ENCODE data around the gene CFAP410. TPM values are rescaled to one million over a fixed set of nuclear protein-coding genes. Genes with fewer than 3 reads are reported as not detected.

The CFAP410 gene
- total and polyA plus RNA-seq, 2 of the 8 experiments (the other 6 are each of a cell fraction or from before 2014, with no cell fraction given), result 10.6 to 12.0 TPM

- Histone ChIP-seq H2BK5ac (ENCODE audit: low read depth, low read length) (no peak overlapping the region), H2BK12ac (ENCODE audit: low read depth, low read length) (no peak overlapping the region), H4K91ac (replicated peaks; ENCODE audit: insufficient read length, low read length) (no peak overlapping the region), H3K79me1 (ENCODE audit: low read depth, low read length) (no peaks in the 10 kb centered on the region), H3K23ac (ENCODE audit: insufficient read length) (no peak overlapping the region), H3K23me2 (ENCODE audit: low read depth, low read length) (peaks cover 5% of the 10 kb centered on the region; the same call in 1 of the 2 replicates), H2BK15ac (ENCODE audit: low read length) (no peak overlapping the region), H3K4ac (replicated peaks; ENCODE audit: insufficient read length, low read depth, low read length) (no peak overlapping the region), H3K79me2 (ENCODE audit: control insufficient read depth in 1 of 2, insufficient read depth in 2 of 2, low read length in 2 of 2) (no peaks in the 10 kb centered on the region), H2BK20ac (ENCODE audit: low read length) (no peak overlapping the region), H4K20me1 (replicated peaks in 1 of 2; ENCODE audit: control insufficient read depth in 1 of 2, insufficient read depth in 2 of 2, low read length in 2 of 2) (no peaks in the 10 kb centered on the region), H4K5ac (ENCODE audit: insufficient read length, low read depth, low read length) (no peak overlapping the region), H2BK120ac (replicated peaks; ENCODE audit: low read depth, low read length) (no peak overlapping the region), H3K18ac (ENCODE audit: extremely low read depth, low read length) (no peak overlapping the region), H2AK5ac (ENCODE audit: low read depth, low read length) (no peak overlapping the region), H3K56ac (replicated peaks; ENCODE audit: insufficient read length, low read depth, low read length) (no peak overlapping the region), H3K36me3 (ENCODE audit: control insufficient read depth in 2 of 4, insufficient read depth in 4 of 4, low read length in 3 of 4) (no peaks in the 10 kb centered on the region), H3K4me1 (replicated peaks in 1 of 4; ENCODE audit: control insufficient read depth in 3 of 4, insufficient read depth in 4 of 4, low read length in 3 of 4) (peaks cover 0 to 6% (median under 1%) of the 10 kb centered on the region in 4 experiments; a peak in 3 of 7 replicates), H3K9me3 (ENCODE audit: insufficient read depth in 2 of 2, low read depth in 1 of 2, low read length in 1 of 2) (no peaks in the 10 kb centered on the region), H3K4me3 (ENCODE audit: extremely low read depth in 1 of 4, insufficient read depth in 2 of 4, low read depth in 3 of 4, low read length in 4 of 4) (no peak overlapping the region), H3K27ac (ENCODE audit: low read depth, low read length) (no peak overlapping the region), H3K9ac (replicated peaks in 1 of 4; ENCODE audit: extremely low read depth in 1 of 4, low read depth in 3 of 4, low read length in 3 of 4) (no peak overlapping the region), H4K8ac (ENCODE audit: extremely low read depth, insufficient read depth, low read length) (no peak overlapping the region), H2AFZ (ENCODE audit: low read length) (no peak overlapping the region), H3K14ac (ENCODE audit: insufficient read length) (no peak overlapping the region), H3K27me3 (replicated peaks in 1 of 4; ENCODE audit: control insufficient read depth in 3 of 4, extremely low read depth in 1 of 4, insufficient read depth in 3 of 4, low read length in 3 of 4) (peaks cover 0 to 3% (median 0%) of the 10 kb centered on the region in 4 experiments; a peak in 2 of 7 replicates), H3K4me2 (ENCODE audit: insufficient read depth in 1 of 2, low read depth in 2 of 2, low read length in 2 of 2) (no peak overlapping the region)
- WGBS, 2 experiments (ENCODE audit: extremely low coverage in 1 of 2, insufficient coverage in 1 of 2, insufficient read length in 1 of 2, insufficient replicate concordance in 2 of 2, low coverage in 1 of 2, low lambda C conversion rate in 2 of 2, missing lambda C conversion rate in 1 of 2), result 90% methylated on average over 14 of the region's 26 CpGs; no CpG with 5 or more reads in 1 of the 2 experiments
- POLR2A ChIA-PET (ENCODE audit: partially characterized antibody), result interaction anchor here (1.0 kb wide), 1 partner anchor 11 kb away, joined by 3 read pairs; no protein-coding TSS in a partner anchor
- DNase-seq (ENCODE audit: low read depth in 1 of 2, low spot score in 2 of 2) (no peak), FAIRE-seq (no peak)
- CTCF ChIA-PET (ENCODE audit: partially characterized antibody), result interaction anchor here (1.0 to 5.0 kb wide), 4 partner anchors 9 to 34 kb away, joined by 3 to 53 read pairs (median 3); partner anchors contain the start of gene AIRE
- no peak for TF ChIP-seq CHD2 (IDR thresholded peaks at IDR 0.05; ENCODE audit: low read length)
- TF ChIP-seq CREB1 (IDR thresholded peaks at IDR 0.05), result no peak
- TF ChIP-seq TCF12 (IDR thresholded peaks at IDR 0.05; ENCODE audit: low read depth, low read length), result no peak
- TF ChIP-seq EP300 (IDR thresholded peaks at IDR 0.05; ENCODE audit: borderline replicate concordance in 1 of 2, low read depth in 2 of 2, low read length in 2 of 2), result no peak
Observed at GRCh38 chr21:44294391-44295162, 44.6 kb downstream of the CFAP410 start.

Measured in H1 (cell line).